ENCODE results near the gene DCTD. TPM values are rescaled to one million over a fixed set of nuclear protein-coding genes. Genes with fewer than 3 reads are reported as not detected.

The DCTD gene
- total and polyA plus RNA-seq, 4 donors: 36.9 to 52.9 (median 44.7) TPM

- TF ChIP-seq EGR1 (IDR thresholded peaks at IDR 0.05; ENCODE audit: low read depth in 2 of 2) (no peak), HNF4A (conservative IDR thresholded peaks at IDR 0.05) (no peak), HNF4G (IDR thresholded peaks at IDR 0.05) (no peak), FOXA1 (IDR thresholded peaks at IDR 0.05) (no peak), RXRA (IDR thresholded peaks at IDR 0.05) (no peak), TAF1 (conservative IDR thresholded peaks at IDR 0.05) (no peak), YY1 (IDR thresholded peaks at IDR 0.05) (no peak), GABPA (IDR thresholded peaks at IDR 0.05 in 1 of 2, conservative IDR thresholded peaks at IDR 0.05 in 1 of 2) (no peak), MAX (IDR thresholded peaks at IDR 0.05) (no peak), JUND (IDR thresholded peaks at IDR 0.05) (no peak), ZBTB33 (IDR thresholded peaks at IDR 0.05) (no peak), CTCF (IDR thresholded peaks at IDR 0.05; ENCODE audit: low read depth, low read length, missing input control) (no peak), ATF3 (IDR thresholded peaks at IDR 0.05) (no peak), REST (IDR thresholded peaks at IDR 0.05) (no peak), RAD21 (IDR thresholded peaks at IDR 0.05) (no peak)
- H3K9ac ChIP-seq (ENCODE audit: low read depth in 1 of 2, low read length in 2 of 2): no peak overlapping the region
- no peaks in the 10 kb centered on the region for H3K9me3 ChIP-seq (ENCODE audit: control insufficient read depth in 4 of 4, low read length in 3 of 4)
- no peaks in the 10 kb centered on the region for H3K27me3 ChIP-seq (ENCODE audit: control insufficient read depth in 4 of 4, insufficient read depth in 4 of 4, low read length in 3 of 4)
- H3K36me3 ChIP-seq (ENCODE audit: control insufficient read depth in 4 of 4, insufficient read depth in 3 of 4, low read depth in 1 of 4, low read length in 3 of 4): no peaks in the 10 kb centered on the region
- no peaks in the 10 kb centered on the region for H3K4me1 ChIP-seq (ENCODE audit: control insufficient read depth in 4 of 4, insufficient read depth in 4 of 4, low read length in 3 of 4)
- H3K4me3 ChIP-seq (ENCODE audit: low read depth in 1 of 3, low read length in 3 of 3): no peak overlapping the region
- no peak overlapping the region for H3K27ac ChIP-seq (ENCODE audit: low read depth in 1 of 2, low read length in 2 of 2)
- whole genome bisulfite sequencing: 89% methylated on average over 4 of the region's 4 CpGs
- no peak for DNase-seq (ENCODE audit: low spot score)
Measured at GRCh38 chr4:182944484-182945213, 27.5 kb upstream of the DCTD start.

Data from liver (tissue), 9 donors.